ENCODE measurements around the gene MED23. TPM values are rescaled to one million over a fixed set of nuclear protein-coding genes. Genes with fewer than 3 reads are reported as not detected.

The MED23 gene
- total RNA-seq, 1 donor from 2014 or later: 10.8 TPM

- H3K36me3 ChIP-seq: peaks cover 99% of the 10 kb centered on the region
Measured at GRCh38 chr6:131588643-131589042, 39.4 kb downstream of the MED23 start.

GRCh38 chr6:131587909-131588308, 40.1 kb downstream of the MED23 start:
- Histone ChIP-seq H3K27ac (replicated peaks) (no peak overlapping the region), H3K27me3 (ENCODE audit: low read depth) (no peaks in the 10 kb centered on the region), H3K36me3 (peaks cover 99% of the 10 kb centered on the region), H3K4me1 (no peaks in the 10 kb centered on the region), H3K4me3 (no peak overlapping the region), H3K9me3 (replicated peaks) (no peaks in the 10 kb centered on the region)
- intact Hi-C loops (cut with micrococcal nuclease): no loop called here
- TF ChIP-seq CTCF (IDR thresholded peaks at IDR 0.05; ENCODE audit: borderline replicate concordance): no peak
- DNase-seq: no peak

More at GRCh38 chr6:131588643-131589042, 39.4 kb downstream of the MED23 start:
- no peaks in the 10 kb centered on the region for H3K27me3 ChIP-seq (ENCODE audit: low read depth)
- H3K9me3 ChIP-seq (replicated peaks): no peaks in the 10 kb centered on the region
- H3K27ac ChIP-seq (replicated peaks): no peak overlapping the region
- intact Hi-C loops (cut with micrococcal nuclease): no loop called here
- DNase-seq: no peak
- no peaks in the 10 kb centered on the region for H3K4me1 ChIP-seq
- no peak for TF ChIP-seq CTCF (IDR thresholded peaks at IDR 0.05; ENCODE audit: borderline replicate concordance)
- H3K4me3 ChIP-seq: no peak overlapping the region

- Histone ChIP-seq H3K4me3 (no peak overlapping the region), H3K27ac (replicated peaks) (no peak overlapping the region), H3K27me3 (ENCODE audit: low read depth) (no peaks in the 10 kb centered on the region), H3K4me1 (no peaks in the 10 kb centered on the region), H3K36me3 (peaks cover 99% of the 10 kb centered on the region), H3K9me3 (replicated peaks) (no peaks in the 10 kb centered on the region)
- DNase-seq: no peak
- intact Hi-C loops (cut with micrococcal nuclease): no loop called here
- TF ChIP-seq CTCF (IDR thresholded peaks at IDR 0.05; ENCODE audit: borderline replicate concordance): no peak
Measured at GRCh38 chr6:131586543-131586942, 41.5 kb downstream of the MED23 start.

GRCh38 chr6:131581523-131581922, 46.5 kb downstream of the MED23 start:
- Histone ChIP-seq H3K9me3 (replicated peaks) (no peaks in the 10 kb centered on the region), H3K4me3 (no peak overlapping the region), H3K27ac (replicated peaks) (no peak overlapping the region), H3K36me3 (peaks cover 95% of the 10 kb centered on the region), H3K27me3 (ENCODE audit: low read depth) (no peaks in the 10 kb centered on the region), H3K4me1 (no peaks in the 10 kb centered on the region)
- DNase-seq: no peak
- intact Hi-C loops (cut with micrococcal nuclease): no loop called here
- TF ChIP-seq CTCF (IDR thresholded peaks at IDR 0.05; ENCODE audit: borderline replicate concordance): no peak

GRCh38 chr6:131575834-131576478, 52.1 kb downstream of the MED23 start:
- intact Hi-C loops (cut with micrococcal nuclease): no loop called here
- no peak for DNase-seq
- no peaks in the 10 kb centered on the region for H3K4me1 ChIP-seq
- no peaks in the 10 kb centered on the region for H3K27me3 ChIP-seq (ENCODE audit: low read depth)
- no peaks in the 10 kb centered on the region for H3K9me3 ChIP-seq (replicated peaks)
- TF ChIP-seq CTCF (IDR thresholded peaks at IDR 0.05; ENCODE audit: borderline replicate concordance): no peak
- H3K36me3 ChIP-seq: peaks cover 44% of the 10 kb centered on the region
- no peak overlapping the region for H3K27ac ChIP-seq (replicated peaks)
- no peak overlapping the region for H3K4me3 ChIP-seq
